GM20431 (cell line): ENCODE measurements around the gene RAB42.

ENCODE experiments used
- in situ Hi-C: fragments of 300-500 bp; cut with MseI, MboI; formaldehyde crosslinking; loops from one replicate; pipeline ENCODE4 v1.15.0; 2020; ENCODE audit warnings: low sequenced_read_pairs; ENCODE audit not compliant: unreplicated experiment

The RAB42 gene

GRCh38 chr1:28642056-28642846, 50.2 kb downstream of the RAB42 start:
- in situ Hi-C loops = no loop called here

GRCh38 chr1:28642847-28643635, 51.0 kb downstream of the RAB42 start, which contains the start of gene TAF12:
TSS of gene TAF12 (minus strand) at chr1:28643067. CDS start at chr1:28622081, 20,986 bp downstream.
- in situ Hi-C loops = no loop called here

- in situ Hi-C loops = no loop called here
Measured at GRCh38 chr1:28644494-28644893, 52.4 kb downstream of the RAB42 start.
